ENCODE measurements around the gene PATE4.
"Not testable (repeated sequence)": the region's sequence is repeated elsewhere in the genome, so short reads cannot be mapped to it uniquely, and the experiment has no call there.

DNA sequence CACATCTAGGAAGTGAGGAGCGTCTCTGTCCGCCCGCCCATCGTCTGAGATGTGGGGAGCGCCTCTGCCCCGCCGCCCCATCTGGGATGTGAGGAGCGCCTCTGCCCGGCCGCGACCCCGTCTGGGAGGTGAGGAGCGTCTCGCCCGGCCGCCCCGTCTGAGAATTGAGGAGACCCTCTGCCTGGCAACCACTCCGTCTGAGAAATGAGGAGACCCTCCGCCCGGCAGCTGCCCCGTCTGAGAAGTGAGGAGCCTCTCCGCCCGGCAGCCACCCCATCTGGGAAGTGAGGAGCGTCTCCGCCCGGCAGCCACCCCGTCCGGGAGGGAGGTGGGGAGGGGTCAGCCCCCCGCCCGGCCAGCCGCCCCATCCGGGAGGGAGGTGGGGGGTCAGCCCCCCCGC is 29.7 kb downstream of the PATE4 start:
- TF ChIP-seq, protein P1, sequence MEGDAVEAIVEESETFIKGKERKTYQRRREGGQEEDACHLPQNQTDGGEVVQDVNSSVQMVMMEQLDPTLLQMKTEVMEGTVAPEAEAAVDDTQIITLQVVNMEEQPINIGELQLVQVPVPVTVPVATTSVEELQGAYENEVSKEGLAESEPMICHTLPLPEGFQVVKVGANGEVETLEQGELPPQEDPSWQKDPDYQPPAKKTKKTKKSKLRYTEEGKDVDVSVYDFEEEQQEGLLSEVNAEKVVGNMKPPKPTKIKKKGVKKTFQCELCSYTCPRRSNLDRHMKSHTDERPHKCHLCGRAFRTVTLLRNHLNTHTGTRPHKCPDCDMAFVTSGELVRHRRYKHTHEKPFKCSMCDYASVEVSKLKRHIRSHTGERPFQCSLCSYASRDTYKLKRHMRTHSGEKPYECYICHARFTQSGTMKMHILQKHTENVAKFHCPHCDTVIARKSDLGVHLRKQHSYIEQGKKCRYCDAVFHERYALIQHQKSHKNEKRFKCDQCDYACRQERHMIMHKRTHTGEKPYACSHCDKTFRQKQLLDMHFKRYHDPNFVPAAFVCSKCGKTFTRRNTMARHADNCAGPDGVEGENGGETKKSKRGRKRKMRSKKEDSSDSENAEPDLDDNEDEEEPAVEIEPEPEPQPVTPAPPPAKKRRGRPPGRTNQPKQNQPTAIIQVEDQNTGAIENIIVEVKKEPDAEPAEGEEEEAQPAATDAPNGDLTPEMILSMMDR (conservative IDR thresholded peaks at IDR 0.05 in 1 of 2, IDR thresholded peaks at IDR 0.05 in 1 of 2; ENCODE audit: low read depth in 1 of 2, low read length in 2 of 2) = not testable (repeated sequence)
- TF ChIP-seq EZH2 (IDR thresholded peaks at IDR 0.05; ENCODE audit: low read length, missing control alignments) = not testable (repeated sequence)
